COLO668 (cell line): ENCODE measurements around the gene SLC6A6.

Source experiments
- DNase-seq: peaks from one replicate; lab custom pipeline; 2025; ENCODE audit not compliant: unreplicated experiment; lab: John Stamatoyannopoulos, UW

The SLC6A6 gene

GRCh38 chr3:14451844-14452739 is 49.7 kb downstream of the SLC6A6 start:
- peak; percentile 67 for DNase-seq

GRCh38 chr3:14452740-14453710 is 50.6 kb downstream of the SLC6A6 start:
- DNase-seq: peak; percentile 81

GRCh38 chr3:14453876-14454638 is 51.7 kb downstream of the SLC6A6 start:
- DNase-seq: no peak

- DNase-seq: no peak
Measured at GRCh38 chr3:14454639-14455310, 52.4 kb downstream of the SLC6A6 start.

- DNase-seq: no peak
Measured at GRCh38 chr3:14455571-14456317, 53.3 kb downstream of the SLC6A6 start.

GRCh38 chr3:14456794-14457193 is 54.4 kb downstream of the SLC6A6 start:
- DNase-seq: no peak

- DNase-seq: no peak
Measured at GRCh38 chr3:14457481-14457880, 55.1 kb downstream of the SLC6A6 start.

GRCh38 chr3:14457999-14458398 is 55.6 kb downstream of the SLC6A6 start:
- no peak for DNase-seq

GRCh38 chr3:14458434-14459275 is 56.2 kb downstream of the SLC6A6 start:
- DNase-seq: no peak

GRCh38 chr3:14459384-14459783 is 57.0 kb downstream of the SLC6A6 start:
- no peak for DNase-seq

- DNase-seq: no peak
Measured at GRCh38 chr3:14459787-14460186, 57.4 kb downstream of the SLC6A6 start.

- DNase-seq: no peak
Measured at GRCh38 chr3:14460342-14461005, 58.1 kb downstream of the SLC6A6 start.

- DNase-seq: no peak
Measured at GRCh38 chr3:14461006-14461747, 58.8 kb downstream of the SLC6A6 start.

GRCh38 chr3:14461748-14462324 is 59.4 kb downstream of the SLC6A6 start:
- DNase-seq: peak; percentile 57

- no peak for DNase-seq
Measured at GRCh38 chr3:14462738-14463137, 60.3 kb downstream of the SLC6A6 start.

- peak; percentile 68 for DNase-seq
Measured at GRCh38 chr3:14463330-14464140, 61.1 kb downstream of the SLC6A6 start.

- no peak for DNase-seq
Measured at GRCh38 chr3:14464141-14464465, 61.7 kb downstream of the SLC6A6 start.
